WERI-Rb-1 (cell line): ENCODE measurements around the gene HIVEP3.

ENCODE experiments used
- DNase-seq: peaks from one replicate; pipeline ENCODE4 v3.0.0-alpha.2; 2020
- H3K27ac ChIP-seq: fragments of 250-450 bp; sonication (Bioruptor Pico); 2 replicates; pipeline ENCODE4 v1.5.1; 2020; ENCODE audit warnings: mild to moderate bottlenecking, moderate library complexity
- H3K27me3 ChIP-seq: fragments of 250-450 bp; sonication (Bioruptor Pico); 2 replicates; pipeline ENCODE4 v1.5.1; 2021; ENCODE audit warnings: mild to moderate bottlenecking, low read depth, moderate library complexity; ENCODE audit not compliant: insufficient read depth, severe bottlenecking
- H3K36me3 ChIP-seq: fragments of 250-450 bp; sonication (Bioruptor Pico); 2 replicates; pipeline ENCODE4 v1.5.1; 2020; ENCODE audit warnings: mild to moderate bottlenecking, moderate library complexity
- H3K4me3 ChIP-seq: 2 replicates; pipeline ENCODE4 v1.5.1; 2011; ENCODE audit warnings: low read depth, mild to moderate bottlenecking, control low read depth, low read length
- H3K9me3 ChIP-seq: fragments of 250-450 bp; sonication (Bioruptor Pico); 2 replicates; pipeline ENCODE4 v1.5.1; 2021; ENCODE audit warnings: mild to moderate bottlenecking, moderate library complexity; ENCODE audit not compliant: severe bottlenecking
- TF ChIP-seq, protein P1 (sequence below): IDR thresholded peaks from 2 replicates; pipeline ENCODE4 v1.5.1; 2011; ENCODE audit warnings: low read depth, mild to moderate bottlenecking, control low read depth, inconsistent platforms, low read length

The HIVEP3 gene

DNA sequence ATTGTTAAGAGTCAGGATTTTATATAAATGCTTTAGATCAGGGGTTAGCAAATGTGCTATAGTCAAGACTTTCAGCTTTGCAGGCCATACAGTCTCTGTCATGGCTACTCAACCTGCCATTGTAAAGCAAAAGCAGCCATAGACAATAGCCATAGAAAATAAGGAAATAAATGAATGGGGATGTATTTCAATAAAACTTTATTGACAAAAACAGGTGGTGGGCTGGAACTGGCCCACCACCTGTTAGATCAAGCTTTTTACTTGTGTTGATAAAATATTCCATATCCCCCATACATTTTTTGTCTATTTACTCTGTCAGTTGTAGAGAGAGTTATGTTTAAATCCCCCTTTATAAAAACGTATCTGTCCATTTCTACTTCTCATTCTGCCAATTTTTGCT is 98.9 kb downstream of the HIVEP3 start:
- H3K36me3 ChIP-seq, result no peaks in the 10 kb centered on the region
- no peak for DNase-seq
- TF ChIP-seq, protein P1, sequence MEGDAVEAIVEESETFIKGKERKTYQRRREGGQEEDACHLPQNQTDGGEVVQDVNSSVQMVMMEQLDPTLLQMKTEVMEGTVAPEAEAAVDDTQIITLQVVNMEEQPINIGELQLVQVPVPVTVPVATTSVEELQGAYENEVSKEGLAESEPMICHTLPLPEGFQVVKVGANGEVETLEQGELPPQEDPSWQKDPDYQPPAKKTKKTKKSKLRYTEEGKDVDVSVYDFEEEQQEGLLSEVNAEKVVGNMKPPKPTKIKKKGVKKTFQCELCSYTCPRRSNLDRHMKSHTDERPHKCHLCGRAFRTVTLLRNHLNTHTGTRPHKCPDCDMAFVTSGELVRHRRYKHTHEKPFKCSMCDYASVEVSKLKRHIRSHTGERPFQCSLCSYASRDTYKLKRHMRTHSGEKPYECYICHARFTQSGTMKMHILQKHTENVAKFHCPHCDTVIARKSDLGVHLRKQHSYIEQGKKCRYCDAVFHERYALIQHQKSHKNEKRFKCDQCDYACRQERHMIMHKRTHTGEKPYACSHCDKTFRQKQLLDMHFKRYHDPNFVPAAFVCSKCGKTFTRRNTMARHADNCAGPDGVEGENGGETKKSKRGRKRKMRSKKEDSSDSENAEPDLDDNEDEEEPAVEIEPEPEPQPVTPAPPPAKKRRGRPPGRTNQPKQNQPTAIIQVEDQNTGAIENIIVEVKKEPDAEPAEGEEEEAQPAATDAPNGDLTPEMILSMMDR, result no peak
- no peaks in the 10 kb centered on the region for H3K27me3 ChIP-seq
- H3K9me3 ChIP-seq, result no peaks in the 10 kb centered on the region
- no peak overlapping the region for H3K4me3 ChIP-seq
- no peak overlapping the region for H3K27ac ChIP-seq

DNA sequence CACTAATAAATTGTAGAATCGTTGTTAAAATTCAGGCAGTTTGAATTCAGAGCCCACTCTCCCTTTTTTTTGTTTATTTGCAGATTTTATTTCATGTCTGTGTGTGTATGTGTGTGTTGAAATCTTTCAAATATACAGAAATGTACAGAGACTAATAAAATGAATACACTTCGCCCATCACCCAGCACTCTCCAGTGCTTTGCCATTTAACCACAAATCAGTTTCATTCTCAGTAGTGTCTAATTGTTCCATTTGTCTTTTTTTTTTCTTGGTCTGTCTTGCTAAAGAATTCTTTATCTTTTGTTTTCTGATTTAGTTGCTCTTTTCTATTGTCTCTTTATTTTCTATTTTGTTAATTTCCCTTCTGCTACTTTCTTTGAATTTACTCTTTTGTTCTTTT is 99.7 kb downstream of the HIVEP3 start:
- H3K36me3 ChIP-seq, result no peaks in the 10 kb centered on the region
- H3K27me3 ChIP-seq, result no peaks in the 10 kb centered on the region
- TF ChIP-seq, protein P1, result no peak
- no peak for DNase-seq
- H3K9me3 ChIP-seq, result no peaks in the 10 kb centered on the region
- no peak overlapping the region for H3K27ac ChIP-seq
- H3K4me3 ChIP-seq, result no peak overlapping the region

DNA sequence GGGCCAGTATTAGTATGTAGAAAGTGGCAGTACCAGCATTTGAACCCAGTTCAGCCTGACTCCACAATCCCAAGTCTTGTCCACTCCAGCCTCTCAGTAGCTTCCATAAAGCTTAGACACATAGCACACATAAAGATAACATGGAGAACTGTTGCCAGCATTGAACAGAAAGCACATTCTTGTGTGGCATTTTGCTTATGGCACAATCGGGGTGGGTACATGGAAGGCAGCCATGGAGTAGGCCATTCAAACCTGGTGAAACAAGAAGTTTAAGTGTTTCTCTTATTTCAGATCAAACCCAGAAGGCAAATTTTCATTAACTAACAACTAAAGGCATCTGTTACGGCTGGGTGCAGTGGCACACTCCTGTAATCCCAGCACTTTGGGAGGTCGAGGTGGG is 102.7 kb downstream of the HIVEP3 start:
- no peak for DNase-seq

DNA sequence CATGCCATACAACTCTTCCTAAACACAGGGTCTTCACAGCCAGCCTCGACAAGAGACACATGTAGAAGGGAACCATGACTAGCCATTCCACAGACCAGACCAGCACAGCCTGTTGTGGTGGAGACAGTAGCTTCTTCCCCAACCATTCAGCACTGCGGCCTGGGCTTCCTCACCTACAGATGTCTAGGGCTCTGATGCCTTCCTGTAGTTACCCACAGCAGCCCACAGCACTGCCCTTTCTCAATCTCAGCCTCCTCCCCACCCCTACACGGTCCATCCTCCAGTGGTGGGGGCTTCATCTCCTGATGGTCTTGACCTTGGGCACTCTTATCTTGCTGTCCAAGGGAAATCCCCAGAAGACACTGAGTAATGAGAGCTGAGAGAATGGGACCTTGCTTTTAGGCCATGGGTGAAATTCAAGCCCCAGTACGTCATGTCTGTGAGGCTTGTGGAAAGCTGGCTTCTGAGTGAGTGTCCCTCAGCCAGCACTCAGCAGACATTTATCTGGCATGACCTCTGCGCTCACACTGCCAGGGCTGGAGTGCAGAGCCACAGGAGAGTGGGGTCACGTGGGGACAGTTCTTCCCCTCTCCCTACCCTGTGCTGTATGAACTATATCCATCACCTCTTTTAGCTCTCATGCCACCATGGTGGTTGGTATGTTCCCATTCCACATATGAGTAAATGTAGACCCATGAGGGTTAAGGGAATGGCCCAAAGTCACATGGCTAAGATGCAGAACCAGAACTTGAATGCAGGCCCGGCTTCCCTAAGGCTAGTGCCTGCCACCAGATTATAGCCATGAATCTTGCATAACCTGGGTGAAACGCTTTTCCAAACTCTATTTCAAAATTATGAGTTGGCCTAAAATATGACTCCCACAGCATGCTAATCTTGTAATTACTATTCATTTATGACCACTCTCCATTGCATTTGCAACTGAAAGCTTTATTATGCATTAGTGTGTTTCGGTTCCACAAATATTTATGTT is 104.7 kb downstream of the HIVEP3 start:
- no peaks in the 10 kb centered on the region for H3K27me3 ChIP-seq
- TF ChIP-seq, protein P1, result no peak
- no peak overlapping the region for H3K4me3 ChIP-seq
- no peaks in the 10 kb centered on the region for H3K36me3 ChIP-seq
- H3K9me3 ChIP-seq, result no peaks in the 10 kb centered on the region
- no peak overlapping the region for H3K27ac ChIP-seq
- DNase-seq, result no peak

More for the DNA sequence above, 102.7 kb downstream of the HIVEP3 start:
- TF ChIP-seq, protein P1, result no peak
- H3K27ac ChIP-seq, result no peak overlapping the region
- no peaks in the 10 kb centered on the region for H3K27me3 ChIP-seq
- no peak overlapping the region for H3K4me3 ChIP-seq
- no peaks in the 10 kb centered on the region for H3K9me3 ChIP-seq
- H3K36me3 ChIP-seq, result no peaks in the 10 kb centered on the region

DNA sequence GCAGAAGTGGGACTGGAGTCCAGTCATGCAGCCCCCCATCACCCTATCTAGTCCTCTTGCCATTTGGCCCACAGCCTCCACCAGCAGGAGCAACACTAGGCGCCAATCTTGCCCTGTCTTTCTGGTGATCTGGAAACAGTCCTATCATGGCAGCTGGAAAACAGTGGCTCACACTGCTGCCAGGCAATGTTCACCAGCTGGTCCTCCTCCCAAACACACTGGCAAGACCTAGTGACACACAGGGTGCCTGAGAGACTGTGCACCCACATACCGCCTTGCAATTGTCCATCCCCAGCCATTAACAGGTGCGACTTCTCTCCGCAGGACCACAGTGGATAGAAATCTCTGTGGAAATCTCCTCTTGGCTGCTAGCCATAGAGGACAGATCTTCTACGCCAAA is 105.5 kb downstream of the HIVEP3 start:
- no peaks in the 10 kb centered on the region for H3K9me3 ChIP-seq
- H3K27me3 ChIP-seq, result no peaks in the 10 kb centered on the region
- no peak overlapping the region for H3K27ac ChIP-seq
- no peaks in the 10 kb centered on the region for H3K36me3 ChIP-seq
- no peak for DNase-seq
- no peak overlapping the region for H3K4me3 ChIP-seq
- TF ChIP-seq, protein P1, result no peak
